ENCODE measurements around the gene WFIKKN1. TPM values are rescaled to one million over a fixed set of nuclear protein-coding genes. Genes with fewer than 3 reads are reported as not detected.

WFIKKN1 gene
- total and polyA plus RNA-seq, 2 of the 13 experiments (the other 11 are each of a cell fraction or from before 2014, with no cell fraction given), result 1.7 to 4.9 TPM

GRCh38 chr16:626787-627453 is 3.9 kb upstream of the WFIKKN1 start:
- WGBS (ENCODE audit: low lambda C conversion rate), result 97% methylated on average over 23 of the region's 29 CpGs
- Histone ChIP-seq H3K9me3 (ENCODE audit: low read length) (no peaks in the 10 kb centered on the region), H3K79me2 (ENCODE audit: insufficient read depth, low read length) (no peaks in the 10 kb centered on the region), H2AFZ (ENCODE audit: low read length) (no peak overlapping the region), H3K4me3 (replicated peaks in 1 of 3; ENCODE audit: insufficient read depth in 1 of 3, low read depth in 2 of 3, low read length in 3 of 3) (no peak overlapping the region), H4K20me1 (ENCODE audit: insufficient read depth, low read length) (no peaks in the 10 kb centered on the region), H3K4me1 (ENCODE audit: insufficient read depth, low read length) (peaks cover 19% of the 10 kb centered on the region), H3K27me3 (ENCODE audit: control insufficient read depth in 1 of 2, insufficient read depth in 2 of 2, low read length in 2 of 2) (no peaks in the 10 kb centered on the region), H3K36me3 (replicated peaks in 1 of 2; ENCODE audit: control insufficient read depth in 1 of 2, insufficient read depth in 2 of 2, low read length in 2 of 2) (peaks cover 4% of the 10 kb centered on the region in 2 experiments; a peak in 2 of 5 replicates), H3K9ac (ENCODE audit: insufficient read depth, low read depth, low read length) (no peak overlapping the region), H3K4me2 (ENCODE audit: low read depth, low read length) (no peak overlapping the region), H3K27ac (ENCODE audit: extremely low read length, insufficient read depth, low read length) (no peak overlapping the region)
- DNase-seq (ENCODE audit: low spot score), result no peak
- ChIA-PET CTCF (ENCODE audit: low intra/inter-chr PET ratio, low total read pairs) (no interaction called here), POLR2A (interaction anchor here (1.0 kb wide), 1 partner anchor 9 kb away, joined by 3 read pairs; the partner anchor contains the start of gene METTL26)
- no peak for FAIRE-seq
- no TSS peak for BruUV-seq (replicated peaks)
- intact Hi-C loops (cut with micrococcal nuclease; ENCODE audit: unreplicated experiment), result no loop called here
- in situ Hi-C loops (cut with HindIII; ENCODE audit: extremely low pct_ligation_motif_present, low pct_unique_long_range_greater_than_20kb), result no loop called here
- ATAC-seq, result no peak
- TF ChIP-seq ZBTB10 (CRISPR knock-in tag; IDR thresholded peaks at IDR 0.05; ENCODE audit: borderline replicate concordance) (no peak), KAT2B (IDR thresholded peaks at IDR 0.05; ENCODE audit: borderline replicate concordance, low read depth, low read length) (no peak), ZNF563 (CRISPR knock-in tag; IDR thresholded peaks at IDR 0.05) (no peak), ZNF318 (CRISPR knock-in tag; IDR thresholded peaks at IDR 0.05) (no peak), ETS1 (CRISPR knock-in tag; IDR thresholded peaks at IDR 0.05) (no peak), ZNF33B (CRISPR knock-in tag; IDR thresholded peaks at IDR 0.05) (no peak)
